Measurements from ENCODE around the gene SCOC. TPM values are rescaled to one million over a fixed set of nuclear protein-coding genes. Genes with fewer than 3 reads are reported as not detected.

The SCOC gene
- 10 to 100 TPM; 43.7 to 93.0 (median 68.2) TPM for total RNA-seq

DNA sequence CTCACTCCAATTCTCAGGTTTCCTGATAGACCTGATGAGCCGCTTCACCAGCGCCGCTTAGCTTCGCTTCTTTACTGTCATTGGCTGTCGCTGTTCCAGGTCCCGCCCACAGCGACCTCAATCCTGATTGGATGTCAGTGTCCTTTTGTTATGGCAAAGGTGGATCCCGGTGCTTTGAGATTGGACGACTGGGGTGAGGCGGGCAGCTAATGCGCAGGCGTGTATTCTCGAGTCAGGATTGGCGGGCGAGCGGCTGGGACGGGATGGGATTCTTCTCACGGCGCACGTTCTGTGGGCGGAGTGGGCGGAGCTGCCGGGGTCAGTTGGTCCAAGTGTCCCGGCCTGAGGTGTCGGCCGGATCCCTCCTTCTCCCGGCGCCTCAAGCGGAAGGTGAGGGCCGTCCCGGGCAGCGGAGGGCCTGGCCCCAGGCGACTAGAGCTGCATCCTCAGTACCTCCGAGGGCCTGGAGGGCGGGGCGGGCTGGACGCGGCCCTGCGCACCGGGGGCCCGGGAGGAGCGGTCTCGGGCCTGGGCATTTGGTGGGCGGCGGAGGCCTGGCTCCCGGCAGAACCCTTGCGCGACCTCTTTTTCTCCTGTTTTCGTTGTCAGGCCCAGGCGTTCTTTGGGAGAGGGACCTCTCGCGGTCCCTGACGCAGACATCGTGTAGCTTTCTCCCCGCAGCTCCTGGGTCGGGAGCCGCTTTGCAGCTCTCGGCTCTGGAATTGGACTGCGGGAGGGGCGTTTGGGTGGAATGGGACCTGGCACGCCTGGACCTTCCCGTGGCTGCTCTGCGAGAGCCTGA, at the start of gene SCOC:
Gene SCOC (plus strand): TSS at position 319 of the 802 bp plus-strand sequence. CDS start 5,525 bp downstream, outside the sequence.
- peak within 1 kb of the TSS; percentile 86 to 96 (median 94) for H3K27ac ChIP-seq
- no peaks in the 10 kb centered on the region for H3K36me3 ChIP-seq
- H3K4me3 ChIP-seq, result peak within 1 kb of the TSS; percentile 72 to 79
- 0% methylated on average over 3 to 11 of the region's 63 CpGs for WGBS, 2 donors (ENCODE audit: low coverage in 1 of 2)
- H3K9me3 ChIP-seq, result no peaks in the 10 kb centered on the region
- no peaks in the 10 kb centered on the region for H3K27me3 ChIP-seq
- H3K4me1 ChIP-seq, result peaks cover 8 to 44% (median 14%) of the 10 kb centered on the region in 3 donors
- TF ChIP-seq EP300 (IDR thresholded peaks at IDR 0.05), result no peak
- peak; percentile 84 for TF ChIP-seq POLR2AphosphoS5 (IDR thresholded peaks at IDR 0.05)
- TF ChIP-seq POLR2A (IDR thresholded peaks at IDR 0.05), result peak; percentile 53 to 66
- TF ChIP-seq, protein P1, sequence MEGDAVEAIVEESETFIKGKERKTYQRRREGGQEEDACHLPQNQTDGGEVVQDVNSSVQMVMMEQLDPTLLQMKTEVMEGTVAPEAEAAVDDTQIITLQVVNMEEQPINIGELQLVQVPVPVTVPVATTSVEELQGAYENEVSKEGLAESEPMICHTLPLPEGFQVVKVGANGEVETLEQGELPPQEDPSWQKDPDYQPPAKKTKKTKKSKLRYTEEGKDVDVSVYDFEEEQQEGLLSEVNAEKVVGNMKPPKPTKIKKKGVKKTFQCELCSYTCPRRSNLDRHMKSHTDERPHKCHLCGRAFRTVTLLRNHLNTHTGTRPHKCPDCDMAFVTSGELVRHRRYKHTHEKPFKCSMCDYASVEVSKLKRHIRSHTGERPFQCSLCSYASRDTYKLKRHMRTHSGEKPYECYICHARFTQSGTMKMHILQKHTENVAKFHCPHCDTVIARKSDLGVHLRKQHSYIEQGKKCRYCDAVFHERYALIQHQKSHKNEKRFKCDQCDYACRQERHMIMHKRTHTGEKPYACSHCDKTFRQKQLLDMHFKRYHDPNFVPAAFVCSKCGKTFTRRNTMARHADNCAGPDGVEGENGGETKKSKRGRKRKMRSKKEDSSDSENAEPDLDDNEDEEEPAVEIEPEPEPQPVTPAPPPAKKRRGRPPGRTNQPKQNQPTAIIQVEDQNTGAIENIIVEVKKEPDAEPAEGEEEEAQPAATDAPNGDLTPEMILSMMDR (IDR thresholded peaks at IDR 0.05), result no peak
- ATAC-seq, result peak; percentile 99

DNA sequence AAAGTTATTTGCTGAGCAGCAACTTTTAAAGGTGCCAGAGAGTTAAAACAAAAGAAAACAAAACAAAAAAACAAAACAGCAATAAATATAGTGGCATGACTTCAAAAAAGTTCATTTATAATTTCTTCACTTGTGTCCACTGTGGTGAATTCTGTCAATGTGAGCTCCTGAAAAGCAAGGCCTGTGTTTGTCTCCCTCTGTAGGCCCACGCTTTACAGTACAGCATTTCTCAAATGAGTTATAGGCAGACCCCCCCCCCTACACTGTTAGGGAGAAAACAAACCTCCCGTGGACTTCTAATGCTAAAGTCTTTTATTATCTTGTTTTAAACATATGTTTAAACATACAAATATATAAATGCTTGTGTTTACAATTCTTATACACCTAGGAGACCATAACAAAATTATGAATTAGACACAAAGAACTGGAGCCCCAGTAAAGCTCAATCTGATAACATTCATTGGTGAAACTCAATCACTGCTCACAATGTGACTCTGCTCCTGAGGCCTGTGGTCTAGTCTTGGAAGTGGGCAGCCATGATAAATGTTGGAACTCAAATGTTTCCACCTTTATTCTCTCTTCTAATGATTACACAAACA, 47.0 kb upstream of the SCOC start:
- Histone ChIP-seq H3K27ac (no peak overlapping the region), H3K4me1 (no peaks in the 10 kb centered on the region), H3K9me3 (no peaks in the 10 kb centered on the region), H3K27me3 (no peaks in the 10 kb centered on the region), H3K4me3 (no peak overlapping the region), H3K36me3 (no peaks in the 10 kb centered on the region)
- no peak for TF ChIP-seq POLR2AphosphoS5 (IDR thresholded peaks at IDR 0.05)
- TF ChIP-seq, protein P1 (IDR thresholded peaks at IDR 0.05), result peak; percentile 37 to 72 (median 62)
- no peak for TF ChIP-seq EP300 (IDR thresholded peaks at IDR 0.05)
- ATAC-seq, result peak; percentile 55
- WGBS, 2 donors (ENCODE audit: low coverage in 1 of 2), result 26 to 33% methylated on average over 2 of the region's 2 CpGs

GRCh38 chr4:140330311-140330900, 43.0 kb upstream of the SCOC start:
- Histone ChIP-seq H3K27ac (no peak overlapping the region), H3K27me3 (no peaks in the 10 kb centered on the region), H3K36me3 (no peaks in the 10 kb centered on the region), H3K9me3 (no peaks in the 10 kb centered on the region), H3K4me1 (no peaks in the 10 kb centered on the region), H3K4me3 (no peak overlapping the region)
- ATAC-seq, result no peak
- 57 to 75% methylated on average over 1 of the region's 1 CpG for WGBS, 2 donors (ENCODE audit: low coverage in 1 of 2)
- TF ChIP-seq, protein P1 (IDR thresholded peaks at IDR 0.05), result peak in 3 of 4 experiments; percentile 16 to 53 (median 39)
- TF ChIP-seq POLR2AphosphoS5 (IDR thresholded peaks at IDR 0.05), result no peak

DNA sequence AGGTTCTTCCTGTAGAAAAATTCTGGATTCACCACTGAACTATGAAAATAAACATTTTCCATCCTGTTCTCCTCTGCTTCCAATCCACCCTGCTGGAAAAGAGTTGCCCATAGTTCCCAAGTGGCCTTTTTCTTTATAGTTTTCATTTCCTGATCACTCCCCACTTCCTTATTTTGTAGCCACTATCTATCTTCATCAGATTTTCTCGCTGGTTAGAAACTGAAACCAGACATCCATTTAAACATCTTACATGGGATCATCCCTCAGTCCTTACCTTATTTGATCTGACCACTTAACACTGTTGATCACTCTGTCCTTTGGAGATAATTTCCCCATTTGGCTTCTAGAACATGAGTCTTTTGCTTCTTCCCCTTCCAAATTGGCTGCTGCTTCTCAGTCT, 42.2 kb upstream of the SCOC start:
- ATAC-seq, result no peak

More for the DNA sequence above, 42.2 kb upstream of the SCOC start:
- H3K4me3 ChIP-seq, result no peak overlapping the region
- no peaks in the 10 kb centered on the region for H3K27me3 ChIP-seq
- H3K27ac ChIP-seq, result no peak overlapping the region
- TF ChIP-seq, protein P1 (IDR thresholded peaks at IDR 0.05), result no peak
- TF ChIP-seq POLR2AphosphoS5 (IDR thresholded peaks at IDR 0.05), result no peak
- no peak for TF ChIP-seq EP300 (IDR thresholded peaks at IDR 0.05)
- TF ChIP-seq POLR2A (IDR thresholded peaks at IDR 0.05), result no peak
- 80 to 88% methylated on average over 1 of the region's 1 CpG for WGBS, 2 donors (ENCODE audit: low coverage in 1 of 2)
- H3K36me3 ChIP-seq, result no peaks in the 10 kb centered on the region
- no peaks in the 10 kb centered on the region for H3K9me3 ChIP-seq
- H3K4me1 ChIP-seq, result no peaks in the 10 kb centered on the region
